Transverse colon (tissue), 4 donors: Measurements from ENCODE around the gene MCRIP2. TPM values are rescaled to one million over a fixed set of nuclear protein-coding genes. Genes with fewer than 3 reads are reported as not detected.

Experiments used
- DNase-seq: peaks from one replicate; pipeline ENCODE4 v3.0.0-alpha.2; 2019
- H3K27ac ChIP-seq, 4 donors: fragments of 200-600 bp; sonication (generic); 2 replicates each; pipeline ENCODE4 v1.5.1; 2016 to 2018; ENCODE audit warnings: inconsistent platforms in 4 of 4
- H3K27me3 ChIP-seq: fragments of 200-600 bp; sonication (generic); 2 replicates; pipeline ENCODE4 v1.5.1; 2017; ENCODE audit warnings: inconsistent platforms
- H3K36me3 ChIP-seq, 4 donors: fragments of 200-600 bp; sonication (generic); 2 replicates each; pipeline ENCODE4 v1.5.1; 2017 to 2019; ENCODE audit warnings: inconsistent platforms in 4 of 4
- H3K4me1 ChIP-seq, 4 donors: fragments of 200-600 bp; sonication (generic); 2 replicates each; pipeline ENCODE4 v1.5.1; 2017 to 2020; ENCODE audit warnings: inconsistent platforms in 4 of 4
- H3K4me3 ChIP-seq, 4 donors: fragments of 200-600 bp; sonication (generic); 1 replicate in 1 of 4; 2 replicates in 3 of 4; pipeline versions ENCODE4 v1.5.1 to v1.6.1; 2017 to 2019; ENCODE audit warnings: inconsistent platforms in 4 of 4
- H3K9me3 ChIP-seq, 2 donors: fragments of 200-600 bp; sonication (generic); 2 replicates each; pipeline ENCODE4 v1.5.1; 2017 to 2019; ENCODE audit warnings: inconsistent platforms in 2 of 2
- CTCF ChIP-seq, 5 experiments: fragments of 200-600 bp in 3 of 5; fragments of 450-650 bp in 2 of 5; sonication (generic) in 3 of 5; IDR thresholded peaks; 1 replicate in 2 of 5; 2 replicates in 3 of 5; pipeline ENCODE4 v1.5.1; 2016 to 2017; ENCODE audit warnings: antibody characterized with exemption in 5 of 5, inconsistent platforms in 3 of 5, mild to moderate bottlenecking in 2 of 5, moderate library complexity in 1 of 5
- EP300 ChIP-seq: sonication (generic); formaldehyde crosslinking; IDR thresholded peaks from one replicate; pipeline ENCODE4 v1.6.1; 2017; ENCODE audit warnings: antibody characterized with exemption, low read depth
- POLR2A ChIP-seq: fragments of 450-650 bp; IDR thresholded peaks from one replicate; pipeline ENCODE4 v1.6.1; 2016; ENCODE audit warnings: antibody characterized with exemption, mild to moderate bottlenecking, moderate library complexity
- POLR2AphosphoS5 ChIP-seq, 3 donors: sonication (generic); formaldehyde crosslinking; IDR thresholded peaks; one replicate each; pipeline ENCODE4 v1.6.1; 2016; ENCODE audit warnings: antibody characterized with exemption in 3 of 3
- WGBS, 2 donors: methylation state at CpG; one replicate each; pipeline ENCODE4 v1.1.5; 2018; ENCODE audit warnings: low coverage in 1 of 2; 5-methylcytosine and 5-hydroxymethylcytosine counted together
- in situ Hi-C, 4 donors: fragments of 200-750 bp; cut with MboI; loops; one replicate each; pipeline versions ENCODE4 v1.15.0 to v1.15.1; 2017; ENCODE audit warnings: low sequenced_read_pairs in 3 of 4, low pct_ligation_motif_present in 1 of 4, low pct_unique_long_range_greater_than_20kb in 1 of 4
- intact Hi-C: fragments of 100-400 bp; cut with DNase I; formaldehyde crosslinking; loops from one replicate; pipeline ENCODE4 v1.15.1; 2023; ENCODE audit warnings: low total_unique reads
- total RNA-seq, 4 donors: library from RNA; depleted of rRNA; stranded (reverse); fragments of >200 nt; gene quantifications; one replicate each; pipeline ENCODE4 v1.1.0, GENCODE V29; 2016

Gene MCRIP2
- total RNA-seq, 4 donors from 2014 or later = 158 to 267 (median 211) TPM

DNA sequence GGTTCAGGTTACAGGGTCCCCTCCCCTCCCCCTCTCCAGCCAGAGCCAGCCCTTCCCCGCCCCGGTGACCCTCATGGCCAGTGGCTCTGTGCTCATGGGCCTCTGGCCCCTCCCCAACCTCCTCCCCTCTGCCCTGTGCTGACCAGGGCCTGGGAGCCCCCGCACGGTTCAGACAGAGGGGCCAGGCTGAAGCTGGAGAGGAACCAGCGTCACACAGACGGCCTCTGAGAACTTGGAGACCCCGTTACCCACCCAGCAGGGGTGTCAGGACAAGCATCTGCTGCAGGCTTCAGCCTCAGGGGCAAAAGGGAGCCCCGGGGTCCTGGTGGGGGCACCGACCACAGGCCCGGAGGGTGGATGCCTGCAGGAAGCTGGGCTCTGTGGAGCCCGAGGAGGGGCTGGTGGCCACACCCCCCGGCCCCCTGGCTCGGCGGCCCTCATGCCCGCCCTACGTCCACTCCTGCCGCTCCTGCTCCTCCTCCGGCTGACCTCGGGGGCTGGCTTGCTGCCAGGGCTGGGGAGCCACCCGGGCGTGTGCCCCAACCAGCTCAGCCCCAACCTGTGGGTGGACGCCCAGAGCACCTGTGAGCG is 10.7 kb upstream of the MCRIP2 start, which contains the start of gene WFIKKN1:
Gene WFIKKN1 (plus strand): TSS at position 171 of the 591 bp plus-strand sequence. CDS start 269 bp downstream, at position 440.
- intact Hi-C loops (loop anchor here (2.0 kb wide), 1 partner anchor 36 kb away; no protein-coding TSS in a partner anchor), in situ Hi-C loops (no loop called here)
- 9% methylated on average over 13 of the region's 23 CpGs; no CpG with 5 or more reads in 1 of the 2 donors for WGBS, 2 donors
- Histone ChIP-seq H3K27ac (no peak within 1 kb of the TSS), H3K4me1 (peaks cover 8 to 24% (median 23%) of the 10 kb centered on the region in 4 donors), H3K4me3 (no peak within 1 kb of the TSS), H3K9me3 (no peaks in the 10 kb centered on the region), H3K27me3 (no peaks in the 10 kb centered on the region), H3K36me3 (no peaks in the 10 kb centered on the region)
- no peak for DNase-seq
- TF ChIP-seq POLR2AphosphoS5 (IDR thresholded peaks at IDR 0.05) = peak in 1 of 3 donors; percentile 12
- no peak for TF ChIP-seq POLR2A
- no peak for TF ChIP-seq CTCF (IDR thresholded peaks at IDR 0.05)
- TF ChIP-seq EP300 = no peak

GRCh38 chr16:631808-632358 is 9.7 kb upstream of the MCRIP2 start:
- in situ Hi-C loops (no loop called here), intact Hi-C loops (loop anchor here (2.0 kb wide), 1 partner anchor 37 kb away; no protein-coding TSS in a partner anchor)
- H3K4me3 ChIP-seq = no peak overlapping the region
- TF ChIP-seq POLR2AphosphoS5 (IDR thresholded peaks at IDR 0.05) = no peak
- no peak for TF ChIP-seq POLR2A
- TF ChIP-seq EP300 = no peak
- no peak for TF ChIP-seq CTCF (IDR thresholded peaks at IDR 0.05)
- H3K36me3 ChIP-seq = no peaks in the 10 kb centered on the region
- DNase-seq = no peak
- peaks cover 8 to 24% (median 23%) of the 10 kb centered on the region in 4 donors for H3K4me1 ChIP-seq
- no peaks in the 10 kb centered on the region for H3K27me3 ChIP-seq
- whole genome bisulfite sequencing, 2 donors = 27 to 58% methylated on average over 2 to 8 of the region's 9 CpGs
- no peaks in the 10 kb centered on the region for H3K9me3 ChIP-seq
- H3K27ac ChIP-seq = no peak overlapping the region

GRCh38 chr16:632486-633335 is 8.9 kb upstream of the MCRIP2 start:
- no peak overlapping the region for H3K4me3 ChIP-seq
- in situ Hi-C loops (no loop called here), intact Hi-C loops (no loop called here)
- no peak for DNase-seq
- H3K9me3 ChIP-seq = no peaks in the 10 kb centered on the region
- TF ChIP-seq POLR2AphosphoS5 (IDR thresholded peaks at IDR 0.05) = no peak
- no peak for TF ChIP-seq POLR2A
- no peak for TF ChIP-seq CTCF (IDR thresholded peaks at IDR 0.05)
- TF ChIP-seq EP300 = no peak
- no peak overlapping the region for H3K27ac ChIP-seq
- no peaks in the 10 kb centered on the region for H3K36me3 ChIP-seq
- 95% methylated on average over 59 of the region's 67 CpGs; no CpG with 5 or more reads in 1 of the 2 donors for WGBS, 2 donors
- H3K27me3 ChIP-seq = no peaks in the 10 kb centered on the region
- H3K4me1 ChIP-seq = peaks cover 8 to 31% (median 28%) of the 10 kb centered on the region in 4 donors
